SU-DHL-6 (cell line): Measurements from ENCODE around the gene RHOV.

Experiments used
- H2AFZ ChIP-seq: fragments of 200-600 bp; sonication (generic); 2 replicates; pipeline ENCODE4 v1.6.1; 2014; ENCODE audit warnings: low read depth, mild to moderate bottlenecking, moderate library complexity, mixed read lengths, antibody characterized with exemption, low read length; ENCODE audit not compliant: severe bottlenecking
- H3F3A ChIP-seq: fragments of 200-600 bp; shearing (Covaris generic); 2 replicates; pipeline ENCODE4 v1.6.0; 2016; ENCODE audit warnings: antibody characterized with exemption, mild to moderate bottlenecking; ENCODE audit not compliant: insufficient read depth
- H3K27ac ChIP-seq: fragments of 200-600 bp; sonication (generic); 2 replicates; pipeline ENCODE4 v1.5.1; 2016; ENCODE audit warnings: low read depth, mild to moderate bottlenecking, low read length, moderate library complexity, mixed read lengths
- H3K27me3 ChIP-seq: fragments of 200-600 bp; sonication (generic), shearing (Covaris generic); 2 replicates; pipeline ENCODE4 v1.6.0; 2014; ENCODE audit warnings: mild to moderate bottlenecking, low read length
- H3K36me3 ChIP-seq: fragments of 200-600 bp; sonication (generic); 2 replicates; pipeline ENCODE4 v1.6.1; 2014; ENCODE audit warnings: mild to moderate bottlenecking, low read length, mixed read lengths
- H3K4me2 ChIP-seq: fragments of 300-600, 200-600 bp; shearing (Covaris generic), sonication (generic); 2 replicates; pipeline ENCODE4 v1.6.0; 2014; ENCODE audit warnings: low read length, low read depth, mild to moderate bottlenecking; ENCODE audit not compliant: poor library complexity, severe bottlenecking
- H3K4me3 ChIP-seq: fragments of 200-600 bp; sonication (generic); 2 replicates; pipeline ENCODE4 v1.5.1; 2014; ENCODE audit warnings: antibody characterized with exemption, low read length, mild to moderate bottlenecking, mixed read lengths; ENCODE audit not compliant: insufficient read depth, poor library complexity, severe bottlenecking
- H3K79me2 ChIP-seq: fragments of 200-600 bp; sonication (generic); 2 replicates; pipeline ENCODE4 v1.6.1; 2014; ENCODE audit warnings: mild to moderate bottlenecking, low read length, moderate library complexity; ENCODE audit not compliant: insufficient read depth
- H3K9ac ChIP-seq: fragments of 200-600 bp; sonication (generic); 2 replicates; pipeline ENCODE4 v1.7.0; 2014; ENCODE audit warnings: mild to moderate bottlenecking, low read length
- H3K9me2 ChIP-seq: fragments of 200-600 bp; sonication (generic); replicated peaks from 2 replicates; pipeline ENCODE4 v1.6.1; 2014; ENCODE audit warnings: low read length; ENCODE audit not compliant: insufficient read depth
- H3K9me3 ChIP-seq: fragments of 200-600 bp; sonication (generic); 2 replicates; pipeline ENCODE4 v1.6.1; 2014; ENCODE audit warnings: low read length, mixed read lengths; ENCODE audit not compliant: insufficient read depth
- H4K20me1 ChIP-seq: fragments of 200-600 bp; sonication (generic); 2 replicates; pipeline ENCODE4 v1.6.1; 2014; ENCODE audit warnings: low read depth, mild to moderate bottlenecking, antibody characterized with exemption, low read length, moderate library complexity, mixed read lengths
- CTCF ChIP-seq: fragments of 200-600 bp; sonication (generic); IDR thresholded peaks from one replicate; pipeline ENCODE4 v1.5.1; 2017; ENCODE audit warnings: antibody characterized with exemption, mild to moderate bottlenecking, low read length, moderate library complexity; ENCODE audit not compliant: insufficient read depth, poor library complexity, severe bottlenecking
- EZH2phosphoT487 ChIP-seq: fragments of 200-600 bp; sonication (generic), shearing (Covaris generic); conservative IDR thresholded peaks from 2 replicates; pipeline ENCODE4 v1.6.1; 2018; ENCODE audit warnings: mild to moderate bottlenecking, antibody characterized with exemption, low read length, moderate library complexity, mixed read lengths

The RHOV gene

GRCh38 chr15:40886586-40886985 is 12.6 kb upstream of the RHOV start:
- no peak overlapping the region for H3K4me2 ChIP-seq
- no peaks in the 10 kb centered on the region for H3K36me3 ChIP-seq
- H3K9me3 ChIP-seq, result no peaks in the 10 kb centered on the region
- no peak for TF ChIP-seq EZH2phosphoT487
- TF ChIP-seq CTCF, result no peak
- no peaks in the 10 kb centered on the region for H3K79me2 ChIP-seq
- H4K20me1 ChIP-seq, result no peaks in the 10 kb centered on the region
- no peak overlapping the region for H3K27ac ChIP-seq
- no peaks in the 10 kb centered on the region for H3K9me2 ChIP-seq
- H3F3A ChIP-seq, result no peaks in the 10 kb centered on the region
- H3K4me3 ChIP-seq, result no peak overlapping the region
- H3K27me3 ChIP-seq, result no peaks in the 10 kb centered on the region
- no peak overlapping the region for H3K9ac ChIP-seq
- H2AFZ ChIP-seq, result no peak overlapping the region

GRCh38 chr15:40881351-40881750 is 7.3 kb upstream of the RHOV start:
- no peak overlapping the region for H3K4me3 ChIP-seq
- no peaks in the 10 kb centered on the region for H3K9me3 ChIP-seq
- H2AFZ ChIP-seq, result no peak overlapping the region
- no peaks in the 10 kb centered on the region for H3K9me2 ChIP-seq
- no peaks in the 10 kb centered on the region for H4K20me1 ChIP-seq
- H3K9ac ChIP-seq, result no peak overlapping the region
- H3F3A ChIP-seq, result no peaks in the 10 kb centered on the region
- H3K27me3 ChIP-seq, result no peaks in the 10 kb centered on the region
- no peak for TF ChIP-seq CTCF
- no peak for TF ChIP-seq EZH2phosphoT487
- H3K36me3 ChIP-seq, result no peaks in the 10 kb centered on the region
- H3K79me2 ChIP-seq, result no peaks in the 10 kb centered on the region
- H3K4me2 ChIP-seq, result no peak overlapping the region
- no peak overlapping the region for H3K27ac ChIP-seq

- H3F3A ChIP-seq, result no peaks in the 10 kb centered on the region
- no peaks in the 10 kb centered on the region for H3K36me3 ChIP-seq
- no peaks in the 10 kb centered on the region for H4K20me1 ChIP-seq
- no peaks in the 10 kb centered on the region for H3K9me2 ChIP-seq
- no peaks in the 10 kb centered on the region for H3K79me2 ChIP-seq
- H3K27me3 ChIP-seq, result no peaks in the 10 kb centered on the region
- H2AFZ ChIP-seq, result no peak overlapping the region
- H3K9ac ChIP-seq, result no peak overlapping the region
- H3K4me3 ChIP-seq, result no peak overlapping the region
- no peak overlapping the region for H3K4me2 ChIP-seq
- TF ChIP-seq EZH2phosphoT487 (no peak), CTCF (no peak)
- no peaks in the 10 kb centered on the region for H3K9me3 ChIP-seq
- H3K27ac ChIP-seq, result no peak overlapping the region
Measured at GRCh38 chr15:40879609-40880008, 5.6 kb upstream of the RHOV start.
